BLaER1 treated with 17β-estradiol and CSF1 and Interleukin-3, amounts not matched to agents 10 nM and 100 nM (cell line): ENCODE measurements around the gene ACVRL1.

Source experiments
- H3K27ac ChIP-seq, 11 experiments: shearing (Covaris generic); formaldehyde crosslinking; 2 replicates each; pipeline ENCODE4 v1.8.1; 2022
- H3K27me3 ChIP-seq, 11 experiments: shearing (Covaris generic); formaldehyde crosslinking; 2 replicates each; pipeline ENCODE4 v1.8.1; 2022
- H3K36me3 ChIP-seq, 11 experiments: shearing (Covaris generic); formaldehyde crosslinking; 2 replicates each; pipeline ENCODE4 v1.8.1; 2022
- H3K4me1 ChIP-seq, 10 experiments: shearing (Covaris generic); formaldehyde crosslinking; 2 replicates each; pipeline ENCODE4 v1.8.1; 2022
- H3K4me2 ChIP-seq, 11 experiments: shearing (Covaris generic); formaldehyde crosslinking; 2 replicates each; pipeline ENCODE4 v1.8.1; 2022
- H3K4me3 ChIP-seq, 10 experiments: shearing (Covaris generic); formaldehyde crosslinking; 2 replicates each; pipeline ENCODE4 v1.8.1; 2022
- H3K9ac ChIP-seq, 11 experiments: shearing (Covaris generic); formaldehyde crosslinking; 2 replicates each; pipeline ENCODE4 v1.8.1; 2022
- H3K9me3 ChIP-seq, 11 experiments: shearing (Covaris generic); formaldehyde crosslinking; replicated peaks in 1 of 11; 2 replicates each; pipeline ENCODE4 v1.8.1; 2022
- H4K20me1 ChIP-seq, 11 experiments: shearing (Covaris generic); formaldehyde crosslinking; 2 replicates each; pipeline ENCODE4 v1.8.1; 2022
- Cebpa-rat ChIP-seq, 11 experiments: shearing (Covaris generic); IDR thresholded peaks; 2 replicates each; pipeline ENCODE4 v1.8.1; 2022

Gene ACVRL1

DNA sequence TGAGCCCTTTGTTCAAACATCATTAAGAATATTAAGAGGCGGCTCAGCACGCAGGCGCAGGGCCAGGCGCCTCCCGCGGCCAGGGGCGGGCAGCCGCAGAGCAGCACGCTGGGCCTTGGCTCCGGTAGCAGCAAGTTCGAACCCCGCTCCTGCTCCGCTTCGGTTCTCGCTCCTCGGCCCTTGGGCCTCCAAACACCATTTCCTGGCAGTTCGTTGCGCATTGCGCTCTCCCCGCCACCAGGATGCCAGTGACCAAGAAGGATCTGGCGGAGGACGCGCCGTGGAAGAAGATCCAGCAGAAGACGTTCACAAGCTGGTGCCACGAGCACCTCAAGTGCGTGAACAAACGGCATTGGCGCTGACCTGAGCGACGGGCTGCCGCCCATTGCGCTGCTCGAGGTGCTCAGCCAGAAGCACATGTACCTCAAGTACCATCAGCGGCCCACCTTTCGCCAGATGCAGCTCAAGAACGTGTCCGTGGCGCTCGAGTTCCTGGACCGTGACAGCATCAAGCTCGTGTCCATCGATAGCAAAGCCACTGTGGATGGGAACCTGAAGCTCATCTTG is 6.9 kb upstream of the ACVRL1 start:
- Histone ChIP-seq H3K9me3 (no peaks in the 10 kb centered on the region), H3K36me3 (no peaks in the 10 kb centered on the region), H3K27me3 (peaks cover 0 to 4% (median 0%) of the 10 kb centered on the region in 11 experiments; a peak in 5 of 22 replicates), H3K4me1 (peaks cover 12 to 83% (median 45%) of the 10 kb centered on the region in 10 experiments), H3K4me3 (no peak overlapping the region), H4K20me1 (no peaks in the 10 kb centered on the region), H3K27ac (no peak overlapping the region), H3K9ac (no peak overlapping the region), H3K4me2 (peak overlapping the region in 2 of 11 experiments; percentile 37 to 82; a peak in 3 of 22 replicates)
- TF ChIP-seq Cebpa-rat (IDR thresholded peaks at IDR 0.05) = no peak

DNA sequence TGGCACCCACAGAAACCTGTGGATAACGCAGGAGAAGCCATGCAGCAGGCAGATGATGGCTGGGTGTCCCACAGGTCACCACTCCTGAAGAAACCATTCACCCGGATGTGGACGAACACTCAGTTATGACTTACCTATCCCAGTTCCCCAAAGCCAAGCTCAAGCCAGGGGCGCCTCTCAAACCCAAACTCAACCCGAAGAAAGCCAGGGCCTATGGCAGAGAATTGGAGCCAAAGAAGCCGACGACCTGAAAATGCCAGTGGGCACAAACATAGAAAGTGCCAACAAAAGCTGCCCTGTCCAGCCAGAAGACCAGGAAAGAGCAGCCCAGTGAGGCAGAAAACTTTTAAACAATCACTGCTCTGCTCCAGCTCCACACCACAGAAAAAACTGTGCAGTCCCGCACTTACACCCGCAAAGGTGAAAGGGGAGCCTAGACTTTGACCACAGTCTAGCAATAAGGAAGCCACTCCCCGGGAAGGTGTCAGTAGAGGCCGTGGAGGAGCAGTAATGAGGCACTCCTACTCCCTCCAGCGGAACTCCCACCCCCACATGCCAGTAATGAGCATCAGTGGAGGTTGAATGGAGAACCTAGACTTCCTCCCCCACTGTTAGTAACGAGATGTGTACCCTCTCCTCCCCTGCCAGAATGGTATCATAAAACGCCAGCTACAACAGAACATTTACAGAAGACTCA is 6.0 kb upstream of the ACVRL1 start:
- no peak for TF ChIP-seq Cebpa-rat (IDR thresholded peaks at IDR 0.05)

DNA sequence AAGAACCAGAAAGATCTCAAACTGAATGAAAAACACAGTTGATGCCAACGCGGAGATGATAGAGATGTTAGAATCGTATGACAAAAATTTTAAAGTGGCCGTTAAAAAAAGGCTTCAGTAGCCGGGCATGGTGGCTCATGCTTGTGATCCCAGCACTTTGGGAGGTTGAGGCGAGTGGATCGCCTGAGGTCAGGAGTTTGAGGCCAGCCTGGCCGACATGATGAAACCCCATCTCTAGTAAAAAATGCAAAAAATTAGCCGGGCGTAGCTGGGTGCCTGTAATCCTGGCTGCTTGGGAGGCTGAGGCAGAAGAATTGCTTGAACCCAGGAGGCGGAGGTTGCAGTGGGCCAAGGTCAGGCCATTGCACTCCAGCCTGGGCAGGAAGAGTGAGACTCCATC is 5.4 kb upstream of the ACVRL1 start:
- Histone ChIP-seq H3K9ac (no peak overlapping the region), H3K27me3 (peaks cover under 1 to 19% (median 13%) of the 10 kb centered on the region in 11 experiments; a peak in 21 of 22 replicates), H3K9me3 (no peaks in the 10 kb centered on the region), H4K20me1 (no peaks in the 10 kb centered on the region), H3K4me1 (peaks cover 12 to 82% (median 45%) of the 10 kb centered on the region in 10 experiments), H3K36me3 (no peaks in the 10 kb centered on the region), H3K4me3 (no peak overlapping the region), H3K4me2 (no peak overlapping the region), H3K27ac (no peak overlapping the region)
- no peak for TF ChIP-seq Cebpa-rat (IDR thresholded peaks at IDR 0.05)

More for the DNA sequence above, 6.0 kb upstream of the ACVRL1 start:
- Histone ChIP-seq H3K9me3 (no peaks in the 10 kb centered on the region), H3K4me3 (no peak overlapping the region), H4K20me1 (no peaks in the 10 kb centered on the region), H3K9ac (no peak overlapping the region), H3K4me1 (peaks cover 12 to 83% (median 46%) of the 10 kb centered on the region in 10 experiments), H3K27ac (0 out of 22 replicates have a peak overlapping the region, but pooled peaks of 1 of the 11 experiments have one; percentile 18), H3K4me2 (peak overlapping the region in 5 of 11 experiments; percentile 30 to 82 (median 37); a peak in 10 of 22 replicates), H3K27me3 (peaks cover 0 to 13% (median 7%) of the 10 kb centered on the region in 11 experiments; a peak in 20 of 22 replicates), H3K36me3 (no peaks in the 10 kb centered on the region)

DNA sequence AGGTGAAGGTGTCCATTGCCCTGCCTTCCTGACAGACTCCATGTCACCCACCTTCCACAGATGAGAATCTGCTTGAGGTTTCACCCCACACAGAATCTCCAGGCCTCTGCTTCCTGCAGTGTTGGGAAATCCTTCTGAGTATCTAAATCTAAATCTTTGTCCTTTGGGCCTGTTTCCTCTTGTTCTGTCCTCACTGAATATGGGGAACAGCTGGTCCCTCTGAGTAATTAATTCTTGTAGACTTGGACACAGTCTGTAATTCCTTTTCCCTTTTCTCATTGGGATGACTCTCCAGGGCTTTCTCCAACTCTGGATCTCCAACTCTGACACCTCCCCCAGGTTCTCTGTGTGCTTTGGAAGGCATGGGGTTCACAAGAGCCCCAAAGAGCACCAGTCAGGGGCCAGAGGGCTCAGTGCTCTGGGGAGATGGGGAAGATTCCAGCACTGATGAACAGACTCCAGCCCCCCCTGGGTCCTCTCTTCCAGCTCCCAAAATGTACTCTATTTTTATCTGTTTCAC is 2.3 kb upstream of the ACVRL1 start:
- H3K27ac ChIP-seq = peak overlapping the region in 4 of 11 experiments; percentile 3 to 72 (median 60); a peak in 7 of 22 replicates
- no peaks in the 10 kb centered on the region for H3K36me3 ChIP-seq
- peaks cover 13 to 43% (median 31%) of the 10 kb centered on the region in 11 experiments for H3K27me3 ChIP-seq
- H4K20me1 ChIP-seq = no peaks in the 10 kb centered on the region
- H3K4me2 ChIP-seq = peak overlapping the region in 8 of 11 experiments; percentile 5 to 83 (median 60); a peak in 13 of 22 replicates
- peak overlapping the region in 2 of 11 experiments; percentile 1 to 51; a peak in 1 of 22 replicates for H3K9ac ChIP-seq
- no peak overlapping the region for H3K4me3 ChIP-seq
- peaks cover under 1 to 64% (median 26%) of the 10 kb centered on the region in 10 experiments for H3K4me1 ChIP-seq
- no peak for TF ChIP-seq Cebpa-rat (IDR thresholded peaks at IDR 0.05)
- H3K9me3 ChIP-seq = peaks cover 0 to 4% (median 0%) of the 10 kb centered on the region in 11 experiments; a peak in 2 of 22 replicates

DNA sequence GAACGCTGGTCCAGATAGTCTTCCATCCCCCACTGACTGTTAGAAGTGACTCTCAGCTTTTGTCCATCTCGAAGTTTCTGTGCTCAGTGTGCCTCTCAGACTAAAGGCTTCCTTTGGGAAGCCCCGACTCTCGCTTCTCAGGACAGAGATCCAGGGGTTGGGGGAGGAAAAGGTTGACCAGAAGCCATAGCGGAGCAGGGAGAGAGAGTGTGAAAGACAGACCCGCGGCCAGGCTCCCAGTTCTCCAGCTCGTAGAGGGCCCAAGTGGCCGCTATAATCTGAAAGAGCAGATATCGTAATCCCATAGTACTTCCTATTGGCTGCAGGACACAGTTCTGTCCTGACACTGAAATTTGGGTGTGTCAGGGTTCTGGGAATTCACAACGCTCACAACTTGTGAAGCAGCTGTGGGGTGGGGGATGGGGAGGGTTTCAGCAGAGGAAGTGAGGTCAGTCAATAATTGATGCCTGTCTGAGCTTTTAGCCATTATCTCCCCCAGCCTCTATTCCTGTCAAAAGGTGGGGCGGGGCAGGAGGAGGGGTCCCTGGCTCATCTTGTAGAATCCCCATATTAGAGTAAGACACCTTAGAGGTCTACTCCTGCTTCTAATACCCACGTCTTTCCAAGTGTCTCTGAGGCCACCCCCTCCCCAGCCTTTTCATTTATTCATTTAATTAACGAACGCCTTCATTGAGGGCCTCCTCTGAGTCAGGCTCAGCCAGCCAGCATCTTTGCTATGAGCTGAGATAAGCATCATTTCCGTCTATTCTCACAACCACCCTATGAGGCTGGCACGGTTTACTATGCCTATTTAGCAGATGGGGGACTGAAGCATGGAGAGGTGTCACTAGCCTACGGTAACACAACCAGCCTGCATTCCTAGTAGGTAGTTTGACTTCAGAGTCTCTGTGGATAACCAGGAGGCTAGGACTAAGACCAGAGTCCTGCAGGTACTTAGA is 1.6 kb upstream of the ACVRL1 start:
- TF ChIP-seq Cebpa-rat (IDR thresholded peaks at IDR 0.05) = no peak
- Histone ChIP-seq H3K4me3 (no peak overlapping the region), H3K4me2 (peak overlapping the region in 8 of 11 experiments; percentile 5 to 83 (median 60); a peak in 13 of 22 replicates), H3K36me3 (no peaks in the 10 kb centered on the region), H3K9ac (peak overlapping the region in 2 of 11 experiments; percentile 1 to 51; a peak in 1 of 22 replicates), H3K9me3 (peaks cover 0 to 4% (median 0%) of the 10 kb centered on the region in 11 experiments; a peak in 2 of 22 replicates), H3K27ac (peak overlapping the region in 4 of 11 experiments; percentile 3 to 72 (median 60); a peak in 7 of 22 replicates), H4K20me1 (no peaks in the 10 kb centered on the region), H3K27me3 (peaks cover 13 to 43% (median 31%) of the 10 kb centered on the region in 11 experiments), H3K4me1 (peaks cover 8 to 64% (median 33%) of the 10 kb centered on the region in 10 experiments)

DNA sequence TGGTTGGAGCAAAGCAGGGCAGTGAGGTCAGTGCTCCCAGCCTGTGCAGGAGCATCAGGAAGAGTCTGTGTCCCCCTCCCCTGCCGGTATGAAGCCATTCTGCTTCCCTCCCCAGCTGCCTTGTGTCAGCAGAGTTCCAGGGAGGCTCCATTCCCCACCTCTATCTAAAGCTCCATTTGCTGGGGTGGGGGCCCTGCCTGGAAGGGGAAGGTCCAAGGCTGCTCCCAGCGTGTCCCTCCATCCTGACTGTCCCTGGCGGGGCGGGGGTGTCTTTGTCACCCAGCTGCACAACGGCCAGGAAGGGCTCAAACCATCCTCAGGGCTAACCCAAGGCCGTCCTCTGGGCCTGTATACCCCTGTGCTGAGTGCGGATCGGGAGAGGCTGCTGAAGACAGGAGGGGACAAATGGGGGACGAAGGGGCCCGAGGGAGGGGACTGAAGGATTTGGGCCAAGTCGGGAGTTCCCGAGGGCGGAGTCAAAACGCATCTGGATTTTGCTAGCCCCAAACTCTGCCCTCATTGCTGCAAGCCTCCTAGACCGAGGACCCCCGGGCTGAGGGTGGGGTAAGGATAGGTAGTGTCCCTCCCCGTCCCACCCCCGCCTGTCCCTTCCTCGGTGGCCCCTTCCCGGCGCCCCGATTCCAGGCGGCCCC is 748 bp upstream of the ACVRL1 start:
- H3K27ac ChIP-seq = peak overlapping the region in 2 of 11 experiments; percentile 25 to 32; a peak in 2 of 22 replicates

DNA sequence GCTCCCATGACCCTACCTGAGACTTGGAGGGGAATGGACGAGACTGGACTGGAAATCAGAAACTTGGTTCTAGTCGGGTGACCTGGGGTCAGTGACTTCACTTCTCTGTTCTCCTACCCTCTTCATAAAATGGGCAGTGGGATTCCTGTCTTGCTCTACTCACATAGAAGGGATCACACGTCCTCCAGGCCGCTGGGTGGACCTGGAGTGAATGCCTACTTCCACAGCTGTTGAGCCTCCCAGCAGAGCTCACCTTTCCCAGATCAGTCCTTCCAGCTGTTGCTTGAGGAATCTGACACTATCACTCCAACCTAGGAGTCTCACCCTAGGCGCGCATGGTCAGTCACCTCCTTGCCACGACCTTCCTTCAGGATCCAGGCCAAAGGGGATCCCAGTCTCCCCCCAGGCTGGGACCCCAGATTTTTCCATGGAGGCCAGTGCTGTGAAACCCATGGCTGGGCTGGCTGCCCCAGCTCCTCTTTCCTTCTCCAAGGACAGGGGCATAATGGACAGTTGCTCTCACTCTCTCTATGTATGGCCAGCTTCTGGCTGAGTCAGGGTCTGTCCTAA is 637 bp downstream of the ACVRL1 start:
- Histone ChIP-seq H3K9me3 (peaks cover 0 to 4% (median 0%) of the 10 kb centered on the region in 11 experiments; a peak in 2 of 22 replicates), H3K27ac (no peak overlapping the region), H3K27me3 (peaks cover 13 to 43% (median 31%) of the 10 kb centered on the region in 11 experiments), H3K4me2 (peak overlapping the region in 2 of 11 experiments; percentile 21 to 52; a peak in 1 of 22 replicates), H3K36me3 (no peaks in the 10 kb centered on the region), H3K9ac (no peak overlapping the region), H3K4me3 (no peak overlapping the region), H3K4me1 (peaks cover 30 to 72% (median 51%) of the 10 kb centered on the region in 10 experiments), H4K20me1 (no peaks in the 10 kb centered on the region)
- no peak for TF ChIP-seq Cebpa-rat (IDR thresholded peaks at IDR 0.05)

More for the DNA sequence above, 748 bp upstream of the ACVRL1 start:
- no peak overlapping the region for H3K9ac ChIP-seq
- no peak overlapping the region for H3K4me3 ChIP-seq
- peaks cover 16 to 64% (median 37%) of the 10 kb centered on the region in 10 experiments for H3K4me1 ChIP-seq
- TF ChIP-seq Cebpa-rat (IDR thresholded peaks at IDR 0.05) = no peak
- peaks cover 13 to 43% (median 31%) of the 10 kb centered on the region in 11 experiments for H3K27me3 ChIP-seq
- H3K36me3 ChIP-seq = no peaks in the 10 kb centered on the region
- H3K4me2 ChIP-seq = peak overlapping the region in 5 of 11 experiments; percentile 54 to 83 (median 70); a peak in 9 of 22 replicates
- no peaks in the 10 kb centered on the region for H4K20me1 ChIP-seq
- peaks cover 0 to 4% (median 0%) of the 10 kb centered on the region in 11 experiments; a peak in 2 of 22 replicates for H3K9me3 ChIP-seq
